Hepatocyte (in vitro differentiated cells): ENCODE measurements around the gene MYO1F. TPM values are rescaled to one million over a fixed set of nuclear protein-coding genes. Genes with fewer than 3 reads are reported as not detected.
"Not testable (repeated sequence)": the region's sequence is repeated elsewhere in the genome, so short reads cannot be mapped to it uniquely, and the experiment has no call there.

Experiments used
- DNase-seq: peaks from one replicate; pipeline ENCODE4 v3.0.0-alpha.2; 2016; ENCODE audit warnings: low spot score
- H2AFZ ChIP-seq: fragments of 200-600 bp; sonication (generic); 2 replicates; pipeline ENCODE4 v1.6.0; 2016; ENCODE audit warnings: antibody characterized with exemption, mild to moderate bottlenecking
- H3K27ac ChIP-seq: fragments of 200-600 bp; sonication (generic); 2 replicates; pipeline ENCODE4 v1.5.1; 2016; ENCODE audit warnings: mild to moderate bottlenecking
- H3K27me3 ChIP-seq: fragments of 200-600 bp; sonication (generic); 2 replicates; pipeline ENCODE4 v1.6.1; 2016
- H3K36me3 ChIP-seq: fragments of 200-600 bp; sonication (generic); replicated peaks from 2 replicates; pipeline ENCODE4 v1.5.1; 2016; ENCODE audit warnings: low read depth; ENCODE audit not compliant: insufficient read depth
- H3K4me1 ChIP-seq: fragments of 200-600 bp; sonication (generic); 2 replicates; pipeline ENCODE4 v1.5.1; 2016; ENCODE audit warnings: mild to moderate bottlenecking, moderate library complexity; ENCODE audit not compliant: insufficient read depth
- H3K4me2 ChIP-seq: fragments of 200-600 bp; sonication (generic); 2 replicates; pipeline ENCODE4 v1.6.0; 2016
- H3K4me3 ChIP-seq: fragments of 200-600 bp; sonication (generic); 2 replicates; pipeline ENCODE4 v1.5.1; 2016; ENCODE audit warnings: mild to moderate bottlenecking
- H3K79me2 ChIP-seq: fragments of 200-600 bp; sonication (generic); 2 replicates; pipeline ENCODE4 v1.6.0; 2017; ENCODE audit warnings: mild to moderate bottlenecking
- H3K9me2 ChIP-seq: fragments of 200-600 bp; sonication (generic); replicated peaks from 2 replicates; pipeline ENCODE4 v1.6.0; 2017; ENCODE audit warnings: mild to moderate bottlenecking; ENCODE audit not compliant: insufficient read depth
- H3K9me3 ChIP-seq: fragments of 200-600 bp; sonication (generic); 2 replicates; pipeline ENCODE4 v1.5.1; 2016; ENCODE audit warnings: low read depth, mild to moderate bottlenecking
- H4K20me1 ChIP-seq: fragments of 200-600 bp; sonication (generic); 2 replicates; pipeline ENCODE4 v1.6.0; 2016; ENCODE audit warnings: mild to moderate bottlenecking; ENCODE audit not compliant: insufficient read depth, poor library complexity, severe bottlenecking
- EZH2 ChIP-seq: fragments of 200-600 bp; sonication (generic); IDR thresholded peaks from 2 replicates; pipeline ENCODE4 v1.6.1; 2016; ENCODE audit warnings: antibody characterized with exemption, mild to moderate bottlenecking, borderline replicate concordance
- EZH2phosphoT487 ChIP-seq: fragments of 200-600 bp; sonication (generic); IDR thresholded peaks from one replicate; pipeline ENCODE4 v1.6.1; 2018; ENCODE audit warnings: antibody characterized with exemption, mild to moderate bottlenecking, low read depth, moderate library complexity; ENCODE audit not compliant: unreplicated experiment, severe bottlenecking
- WGBS: methylation state at CpG from one replicate; pipeline ENCODE4 v1.1.6; 2016; ENCODE audit warnings: low lambda C conversion rate; ENCODE audit errors: missing lambda C conversion rate; 5-methylcytosine and 5-hydroxymethylcytosine counted together
- polyA plus RNA-seq: library from polyadenylated mRNA; unstranded; fragments of >200 nt; fragmentation: Nextera tagmentation; extraction: Ambion mirVana; gene quantifications from 2 replicates; pipeline ENCODE4 v1.2.1, GENCODE V29; 2016
- total RNA-seq: library from RNA; depleted of rRNA; stranded (reverse); fragments of >200 nt; gene quantifications from 2 replicates; pipeline ENCODE4 v1.2.3, GENCODE V29; 2014
- TF ChIP-seq, protein P1 (sequence below): fragments of 200-600 bp; sonication (generic); IDR thresholded peaks from 2 replicates; pipeline ENCODE4 v1.5.1; 2016; ENCODE audit warnings: antibody characterized with exemption, mild to moderate bottlenecking; ENCODE audit not compliant: poor library complexity

The MYO1F gene
- total and polyA plus RNA-seq, 2 experiments from 2014 or later = 0.13 to 1.0 TPM

GRCh38 chr19:8515317-8515716, 61.9 kb downstream of the MYO1F start:
- Histone ChIP-seq H3K4me1 (peaks cover 13% of the 10 kb centered on the region), H2AFZ (no peak overlapping the region)
- WGBS = 96% methylated on average over 11 of the region's 11 CpGs

GRCh38 chr19:8514505-8515009, 62.7 kb downstream of the MYO1F start:
- H3K9me2 ChIP-seq, H3K9me3 ChIP-seq, H3K36me3 ChIP-seq, H4K20me1 ChIP-seq, DNase-seq, H3K27me3 ChIP-seq: not testable (repeated sequence)
- Histone ChIP-seq H3K79me2 (peaks cover 13% of the 10 kb centered on the region), H3K4me2 (peak overlapping the region; percentile 91), H3K4me3 (peak overlapping the region; percentile 68), H2AFZ (peak overlapping the region; percentile 96), H3K4me1 (peaks cover 13% of the 10 kb centered on the region), H3K27ac (peak overlapping the region; percentile 99)
- WGBS = 88% methylated on average over 17 of the region's 21 CpGs

More at GRCh38 chr19:8515317-8515716, 61.9 kb downstream of the MYO1F start:
- Histone ChIP-seq H3K27me3 (no peaks in the 10 kb centered on the region), H3K27ac (no peak overlapping the region), H3K9me3 (no peaks in the 10 kb centered on the region), H4K20me1 (no peaks in the 10 kb centered on the region), H3K36me3 (no peaks in the 10 kb centered on the region), H3K4me3 (no peak overlapping the region), H3K79me2 (peaks cover 13% of the 10 kb centered on the region), H3K9me2 (no peaks in the 10 kb centered on the region), H3K4me2 (no peak overlapping the region)
- DNase-seq = no peak
- no peak for TF ChIP-seq EZH2phosphoT487
- TF ChIP-seq, protein P1, sequence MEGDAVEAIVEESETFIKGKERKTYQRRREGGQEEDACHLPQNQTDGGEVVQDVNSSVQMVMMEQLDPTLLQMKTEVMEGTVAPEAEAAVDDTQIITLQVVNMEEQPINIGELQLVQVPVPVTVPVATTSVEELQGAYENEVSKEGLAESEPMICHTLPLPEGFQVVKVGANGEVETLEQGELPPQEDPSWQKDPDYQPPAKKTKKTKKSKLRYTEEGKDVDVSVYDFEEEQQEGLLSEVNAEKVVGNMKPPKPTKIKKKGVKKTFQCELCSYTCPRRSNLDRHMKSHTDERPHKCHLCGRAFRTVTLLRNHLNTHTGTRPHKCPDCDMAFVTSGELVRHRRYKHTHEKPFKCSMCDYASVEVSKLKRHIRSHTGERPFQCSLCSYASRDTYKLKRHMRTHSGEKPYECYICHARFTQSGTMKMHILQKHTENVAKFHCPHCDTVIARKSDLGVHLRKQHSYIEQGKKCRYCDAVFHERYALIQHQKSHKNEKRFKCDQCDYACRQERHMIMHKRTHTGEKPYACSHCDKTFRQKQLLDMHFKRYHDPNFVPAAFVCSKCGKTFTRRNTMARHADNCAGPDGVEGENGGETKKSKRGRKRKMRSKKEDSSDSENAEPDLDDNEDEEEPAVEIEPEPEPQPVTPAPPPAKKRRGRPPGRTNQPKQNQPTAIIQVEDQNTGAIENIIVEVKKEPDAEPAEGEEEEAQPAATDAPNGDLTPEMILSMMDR = no peak

GRCh38 chr19:8513687-8514504, 63.3 kb downstream of the MYO1F start, which contains the start of gene ZNF414:
Gene ZNF414, minus strand, starts transcription at chr19:8514167. Its CDS starts 121 bp downstream, at chr19:8514046.
- H3K9me2 ChIP-seq = no peaks in the 10 kb centered on the region
- no peaks in the 10 kb centered on the region for H3K9me3 ChIP-seq
- H2AFZ ChIP-seq = peak within 1 kb of the TSS; percentile 96
- H3K4me3 ChIP-seq = peak within 1 kb of the TSS; percentile 68
- DNase-seq = peak; percentile 98
- TF ChIP-seq, protein P1 = no peak
- TF ChIP-seq EZH2 (no peak), EZH2phosphoT487 (no peak)
- peaks cover 13% of the 10 kb centered on the region for H3K79me2 ChIP-seq
- H4K20me1 ChIP-seq = no peaks in the 10 kb centered on the region
- peaks cover 13% of the 10 kb centered on the region for H3K4me1 ChIP-seq
- H3K27me3 ChIP-seq = no peaks in the 10 kb centered on the region
- peak within 1 kb of the TSS; percentile 99 for H3K27ac ChIP-seq
- peak within 1 kb of the TSS; percentile 91 for H3K4me2 ChIP-seq
- WGBS = under 1% methylated on average over 39 of the region's 70 CpGs
- no peaks in the 10 kb centered on the region for H3K36me3 ChIP-seq

- Histone ChIP-seq H3K36me3 (no peaks in the 10 kb centered on the region), H3K27ac (peak overlapping the region; percentile 99), H3K4me2 (peak overlapping the region; percentile 79), H3K9me2 (no peaks in the 10 kb centered on the region), H3K4me1 (peaks cover 13% of the 10 kb centered on the region), H4K20me1 (no peaks in the 10 kb centered on the region), H3K79me2 (peaks cover 13% of the 10 kb centered on the region), H3K9me3 (no peaks in the 10 kb centered on the region), H3K4me3 (peak overlapping the region; percentile 4), H3K27me3 (no peaks in the 10 kb centered on the region), H2AFZ (peak overlapping the region; percentile 17)
- DNase-seq = no peak
- WGBS = 68% methylated on average over 19 of the region's 19 CpGs
- TF ChIP-seq EZH2 (no peak), EZH2phosphoT487 (no peak)
- TF ChIP-seq, protein P1 = no peak
Observed at GRCh38 chr19:8513036-8513686, 64.1 kb downstream of the MYO1F start.
